ENCODE measurements around the gene ZBTB20.

Gene ZBTB20

GRCh38 chr3:114792159-114792918 lies 354.7 kb downstream of the ZBTB20 start:
- H3K4me3 ChIP-seq (ENCODE audit: low read length): no peak overlapping the region
- H3K36me3 ChIP-seq (ENCODE audit: insufficient read depth, low read length): no peaks in the 10 kb centered on the region
- peaks cover 12% of the 10 kb centered on the region; the same call in 1 of the 2 replicates for H3K4me1 ChIP-seq (ENCODE audit: insufficient read depth, low read length)
- H3K9ac ChIP-seq (ENCODE audit: low read depth, low read length): no peak overlapping the region
- no peaks in the 10 kb centered on the region for H3K9me3 ChIP-seq (ENCODE audit: insufficient read depth, low read depth, low read length)
- H3K27me3 ChIP-seq (ENCODE audit: insufficient read depth, low read length): no peaks in the 10 kb centered on the region
- no peak overlapping the region for H3K27ac ChIP-seq (ENCODE audit: low read depth, low read length)
- WGBS: 94% methylated on average over 1 of the region's 2 CpGs

DNA sequence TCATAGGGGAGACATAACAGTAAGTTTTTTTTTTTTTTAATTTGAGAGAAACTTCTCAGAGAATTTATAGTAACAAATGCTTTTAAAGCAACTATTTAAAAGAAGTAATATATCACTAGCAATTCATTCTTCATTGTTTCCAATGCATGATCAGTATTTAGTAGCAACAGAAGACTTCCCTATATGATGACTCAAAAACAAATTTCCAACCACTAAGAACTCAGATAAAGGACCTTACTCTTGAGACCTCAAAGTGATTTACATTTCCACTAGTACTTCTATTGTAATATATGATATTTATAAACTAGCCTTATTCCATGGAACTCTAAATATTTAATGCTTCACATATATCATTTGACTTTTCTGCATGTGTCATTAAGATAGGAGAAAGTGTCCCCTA lies 356.3 kb downstream of the ZBTB20 start:
- Histone ChIP-seq H3K27ac (ENCODE audit: low read depth, low read length) (no peak overlapping the region), H3K4me3 (ENCODE audit: low read length) (no peak overlapping the region), H3K9me3 (ENCODE audit: insufficient read depth, low read depth, low read length) (no peaks in the 10 kb centered on the region), H3K36me3 (ENCODE audit: insufficient read depth, low read length) (no peaks in the 10 kb centered on the region), H3K4me1 (ENCODE audit: insufficient read depth, low read length) (peaks cover 10% of the 10 kb centered on the region; the same call in 1 of the 2 replicates), H3K9ac (ENCODE audit: low read depth, low read length) (no peak overlapping the region), H3K27me3 (ENCODE audit: insufficient read depth, low read length) (no peaks in the 10 kb centered on the region)

- Histone ChIP-seq H3K9me3 (ENCODE audit: insufficient read depth, low read depth, low read length) (no peaks in the 10 kb centered on the region), H3K4me1 (ENCODE audit: insufficient read depth, low read length) (peaks cover under 1% of the 10 kb centered on the region; the same call in 1 of the 2 replicates), H3K27ac (ENCODE audit: low read depth, low read length) (no peak overlapping the region), H3K9ac (ENCODE audit: low read depth, low read length) (no peak overlapping the region), H3K4me3 (ENCODE audit: low read length) (no peak overlapping the region), H3K36me3 (ENCODE audit: insufficient read depth, low read length) (no peaks in the 10 kb centered on the region), H3K27me3 (ENCODE audit: insufficient read depth, low read length) (no peaks in the 10 kb centered on the region)
- WGBS: no CpG with 5 or more reads among the region's 1 CpG
These were observed 357.3 kb downstream of the ZBTB20 start for GRCh38 chr3:114789803-114790202.

- Histone ChIP-seq H3K9me3 (ENCODE audit: insufficient read depth, low read depth, low read length) (no peaks in the 10 kb centered on the region), H3K27me3 (ENCODE audit: insufficient read depth, low read length) (no peaks in the 10 kb centered on the region), H3K36me3 (ENCODE audit: insufficient read depth, low read length) (no peaks in the 10 kb centered on the region), H3K9ac (ENCODE audit: low read depth, low read length) (no peak overlapping the region), H3K4me1 (ENCODE audit: insufficient read depth, low read length) (no peaks in the 10 kb centered on the region), H3K27ac (ENCODE audit: low read depth, low read length) (no peak overlapping the region), H3K4me3 (ENCODE audit: low read length) (no peak overlapping the region)
- 91% methylated on average over 2 of the region's 2 CpGs for WGBS
These were observed 371.7 kb downstream of the ZBTB20 start for GRCh38 chr3:114775395-114775794.

GRCh38 chr3:114770874-114771273 lies 376.2 kb downstream of the ZBTB20 start:
- WGBS: 93% methylated on average over 1 of the region's 2 CpGs
- no peaks in the 10 kb centered on the region for H3K4me1 ChIP-seq (ENCODE audit: insufficient read depth, low read length)
- no peaks in the 10 kb centered on the region for H3K27me3 ChIP-seq (ENCODE audit: insufficient read depth, low read length)
- no peaks in the 10 kb centered on the region for H3K36me3 ChIP-seq (ENCODE audit: insufficient read depth, low read length)
- H3K4me3 ChIP-seq (ENCODE audit: low read length): no peak overlapping the region
- no peak overlapping the region for H3K27ac ChIP-seq (ENCODE audit: low read depth, low read length)
- no peaks in the 10 kb centered on the region for H3K9me3 ChIP-seq (ENCODE audit: insufficient read depth, low read depth, low read length)
- H3K9ac ChIP-seq (ENCODE audit: low read depth, low read length): no peak overlapping the region

DNA sequence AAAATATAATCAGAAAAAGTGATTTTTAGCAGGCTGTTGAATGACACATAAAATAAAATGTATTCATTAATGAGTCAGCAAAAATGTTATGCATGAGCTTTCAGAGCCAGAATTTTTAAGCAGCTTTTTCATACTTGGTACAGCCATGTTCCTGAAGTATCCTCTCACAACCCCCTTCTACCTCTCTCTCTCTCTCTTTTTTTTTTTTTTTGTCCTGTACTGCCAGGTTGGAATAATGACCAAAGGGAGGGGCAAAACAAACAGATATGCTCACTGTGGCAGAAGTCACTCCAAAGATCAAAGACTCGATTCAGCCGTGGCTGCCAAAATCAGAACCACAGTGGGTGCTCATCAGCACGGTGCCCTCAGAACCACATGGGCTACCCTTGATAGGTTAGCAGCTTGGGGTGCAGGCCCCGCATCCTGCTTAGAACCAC lies 383.0 kb downstream of the ZBTB20 start:
- H3K9ac ChIP-seq (ENCODE audit: low read depth, low read length): no peak overlapping the region
- H3K4me3 ChIP-seq (ENCODE audit: low read length): no peak overlapping the region
- no peaks in the 10 kb centered on the region for H3K36me3 ChIP-seq (ENCODE audit: insufficient read depth, low read length)
- H3K27me3 ChIP-seq (ENCODE audit: insufficient read depth, low read length): no peaks in the 10 kb centered on the region
- WGBS: 64% methylated on average over 4 of the region's 4 CpGs
- no peaks in the 10 kb centered on the region for H3K9me3 ChIP-seq (ENCODE audit: insufficient read depth, low read depth, low read length)
- no peaks in the 10 kb centered on the region for H3K4me1 ChIP-seq (ENCODE audit: insufficient read depth, low read length)
- H3K27ac ChIP-seq (ENCODE audit: low read depth, low read length): no peak overlapping the region

GRCh38 chr3:114762144-114762543 lies 384.9 kb downstream of the ZBTB20 start:
- Histone ChIP-seq H3K4me3 (ENCODE audit: low read length) (no peak overlapping the region), H3K36me3 (ENCODE audit: insufficient read depth, low read length) (no peaks in the 10 kb centered on the region), H3K27me3 (ENCODE audit: insufficient read depth, low read length) (no peaks in the 10 kb centered on the region), H3K9me3 (ENCODE audit: insufficient read depth, low read depth, low read length) (no peaks in the 10 kb centered on the region), H3K9ac (ENCODE audit: low read depth, low read length) (no peak overlapping the region), H3K4me1 (ENCODE audit: insufficient read depth, low read length) (no peaks in the 10 kb centered on the region), H3K27ac (ENCODE audit: low read depth, low read length) (no peak overlapping the region)
- 96% methylated on average over 1 of the region's 1 CpG for WGBS

DNA sequence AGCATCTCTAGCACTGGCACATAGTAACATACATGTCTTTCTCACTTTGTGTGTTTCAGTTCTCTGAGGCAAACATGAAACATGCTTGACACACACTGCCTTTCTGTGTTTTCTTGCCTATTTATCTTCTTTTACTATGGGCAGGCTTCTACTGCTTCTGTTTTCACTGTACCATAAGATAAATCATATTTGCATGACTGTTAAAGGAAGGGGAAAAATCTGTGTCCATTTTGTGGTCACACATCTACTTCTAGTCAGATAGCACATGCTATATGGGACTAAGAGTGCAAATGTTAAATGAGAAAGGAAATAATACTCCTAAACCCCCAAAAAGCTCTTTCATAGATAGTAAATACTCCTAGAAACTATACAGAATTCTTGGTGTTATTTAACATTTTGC lies 386.4 kb downstream of the ZBTB20 start:
- H3K27me3 ChIP-seq (ENCODE audit: insufficient read depth, low read length): no peaks in the 10 kb centered on the region
- no peak overlapping the region for H3K4me3 ChIP-seq (ENCODE audit: low read length)
- no peak overlapping the region for H3K27ac ChIP-seq (ENCODE audit: low read depth, low read length)
- H3K36me3 ChIP-seq (ENCODE audit: insufficient read depth, low read length): no peaks in the 10 kb centered on the region
- no peaks in the 10 kb centered on the region for H3K4me1 ChIP-seq (ENCODE audit: insufficient read depth, low read length)
- no peaks in the 10 kb centered on the region for H3K9me3 ChIP-seq (ENCODE audit: insufficient read depth, low read depth, low read length)
- H3K9ac ChIP-seq (ENCODE audit: low read depth, low read length): no peak overlapping the region

- no peak overlapping the region for H3K27ac ChIP-seq (ENCODE audit: low read depth, low read length)
- no peak overlapping the region for H3K4me3 ChIP-seq (ENCODE audit: low read length)
These were observed 388.0 kb downstream of the ZBTB20 start for GRCh38 chr3:114758831-114759699.

GRCh38 chr3:114756506-114757279 lies 390.4 kb downstream of the ZBTB20 start:
- H3K9ac ChIP-seq (ENCODE audit: low read depth, low read length): no peak overlapping the region
- H3K4me3 ChIP-seq (ENCODE audit: low read length): no peak overlapping the region
- no peak overlapping the region for H3K27ac ChIP-seq (ENCODE audit: low read depth, low read length)
- no peaks in the 10 kb centered on the region for H3K36me3 ChIP-seq (ENCODE audit: insufficient read depth, low read length)
- H3K27me3 ChIP-seq (ENCODE audit: insufficient read depth, low read length): no peaks in the 10 kb centered on the region
- 0 out of 2 replicates have a peak, but pooled peaks cover 6% of the 10 kb centered on the region for H3K4me1 ChIP-seq (ENCODE audit: insufficient read depth, low read length)
- 93% methylated on average over 1 of the region's 2 CpGs for WGBS
- no peaks in the 10 kb centered on the region for H3K9me3 ChIP-seq (ENCODE audit: insufficient read depth, low read depth, low read length)

More at GRCh38 chr3:114758831-114759699, 388.0 kb downstream of the ZBTB20 start:
- no peaks in the 10 kb centered on the region for H3K9me3 ChIP-seq (ENCODE audit: insufficient read depth, low read depth, low read length)
- no peaks in the 10 kb centered on the region for H3K36me3 ChIP-seq (ENCODE audit: insufficient read depth, low read length)
- WGBS: 92% methylated on average over 8 of the region's 8 CpGs
- no peak overlapping the region for H3K9ac ChIP-seq (ENCODE audit: low read depth, low read length)
- no peaks in the 10 kb centered on the region for H3K27me3 ChIP-seq (ENCODE audit: insufficient read depth, low read length)
- H3K4me1 ChIP-seq (ENCODE audit: insufficient read depth, low read length): no peaks in the 10 kb centered on the region

- no peak overlapping the region for H3K4me3 ChIP-seq (ENCODE audit: low read length)
- H3K4me1 ChIP-seq (ENCODE audit: insufficient read depth, low read length): peaks cover 4% of the 10 kb centered on the region; the same call in 1 of the 2 replicates
- H3K9ac ChIP-seq (ENCODE audit: low read depth, low read length): no peak overlapping the region
- H3K9me3 ChIP-seq (ENCODE audit: insufficient read depth, low read depth, low read length): no peaks in the 10 kb centered on the region
- no peaks in the 10 kb centered on the region for H3K27me3 ChIP-seq (ENCODE audit: insufficient read depth, low read length)
- H3K27ac ChIP-seq (ENCODE audit: low read depth, low read length): no peak overlapping the region
- no peaks in the 10 kb centered on the region for H3K36me3 ChIP-seq (ENCODE audit: insufficient read depth, low read length)
- WGBS: 100% methylated on average over 1 of the region's 3 CpGs
These were observed 400.6 kb downstream of the ZBTB20 start for GRCh38 chr3:114746502-114746901.
